Activated CD8-positive, alpha-beta memory T cell treated with anti-CD3 and anti-CD28 coated beads, Interleukin-2, amount 50 U/mL, for 1 hour (primary cell): ENCODE measurements around the gene TEX19.

Source experiments
- DNase-seq: peaks from one replicate; pipeline ENCODE4 v3.0.0-alpha.2; 2020; ENCODE audit errors: extremely low read depth

The TEX19 gene

DNA sequence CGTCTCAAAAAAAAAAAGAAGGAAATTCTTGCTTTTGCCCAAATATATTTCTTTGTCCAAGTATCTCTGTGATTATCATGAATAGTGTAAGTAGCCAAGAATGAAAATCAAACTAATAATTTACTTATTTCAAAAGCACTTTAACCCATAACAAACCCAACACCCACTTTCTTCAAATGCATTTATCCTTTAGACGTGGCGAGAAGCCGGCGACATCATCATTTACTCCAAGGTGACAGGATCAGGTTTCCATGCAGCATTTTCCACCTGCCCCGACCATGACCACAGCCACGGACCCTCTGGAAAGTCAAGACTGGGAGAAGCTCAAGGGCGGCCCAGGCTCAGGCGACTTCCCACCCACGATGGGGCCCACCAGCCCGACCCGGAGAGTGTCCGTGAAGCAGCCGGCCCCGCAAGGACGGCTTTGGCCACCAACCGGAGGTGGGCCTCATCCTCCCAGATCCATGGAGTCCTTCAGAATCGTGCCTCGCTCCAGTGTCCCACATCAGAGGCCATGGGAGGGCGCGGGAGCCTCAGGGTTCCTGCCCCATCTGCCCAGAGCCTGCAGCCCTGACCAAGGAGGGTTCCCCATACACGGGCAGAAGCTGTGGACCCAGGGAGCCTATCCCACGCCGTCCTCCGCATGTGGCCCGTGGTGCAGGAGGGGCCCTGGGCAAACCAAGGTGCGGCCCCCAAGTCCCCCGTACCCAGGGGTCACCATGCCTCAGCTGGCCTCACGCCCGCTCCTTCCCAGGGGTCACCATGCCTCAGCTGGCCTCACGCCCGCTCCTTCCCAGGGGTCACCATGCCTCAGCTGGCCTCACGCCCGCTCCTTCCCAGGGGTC, 31.2 kb downstream of the TEX19 start:
- no peak for DNase-seq

DNA sequence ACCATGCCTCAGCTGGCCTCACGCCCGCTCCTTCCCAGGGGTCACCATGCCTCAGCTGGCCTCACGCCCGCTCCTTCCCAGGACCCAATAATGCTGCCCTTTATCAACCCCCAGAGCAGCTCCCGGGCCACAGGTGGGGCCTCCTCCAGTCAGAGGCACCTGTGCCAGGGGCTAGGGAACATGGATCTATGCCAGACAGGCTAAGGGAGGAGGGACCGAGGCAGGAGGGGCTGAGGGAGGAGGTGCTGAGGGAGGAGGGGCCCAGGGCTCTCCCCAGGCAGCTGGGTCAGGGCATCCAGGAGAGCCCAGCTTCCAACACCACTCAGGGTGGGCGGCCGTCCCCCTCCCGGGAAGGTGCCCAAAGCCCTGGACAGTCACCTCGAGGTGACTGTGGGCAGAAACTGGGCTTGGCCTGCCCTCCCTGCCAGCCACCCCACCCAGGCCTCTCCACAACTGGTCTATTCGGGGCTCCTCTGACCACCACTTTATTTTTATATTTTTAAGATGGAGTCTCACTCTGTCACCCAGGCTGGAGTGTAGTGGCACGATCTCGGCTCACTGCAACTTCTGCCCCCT, 31.9 kb downstream of the TEX19 start:
- no peak for DNase-seq

- no peak for DNase-seq
These were observed 32.5 kb downstream of the TEX19 start for GRCh38 chr17:82391496-82392066.

- no peak for DNase-seq
These were observed 33.3 kb downstream of the TEX19 start for GRCh38 chr17:82392209-82392920.

DNA sequence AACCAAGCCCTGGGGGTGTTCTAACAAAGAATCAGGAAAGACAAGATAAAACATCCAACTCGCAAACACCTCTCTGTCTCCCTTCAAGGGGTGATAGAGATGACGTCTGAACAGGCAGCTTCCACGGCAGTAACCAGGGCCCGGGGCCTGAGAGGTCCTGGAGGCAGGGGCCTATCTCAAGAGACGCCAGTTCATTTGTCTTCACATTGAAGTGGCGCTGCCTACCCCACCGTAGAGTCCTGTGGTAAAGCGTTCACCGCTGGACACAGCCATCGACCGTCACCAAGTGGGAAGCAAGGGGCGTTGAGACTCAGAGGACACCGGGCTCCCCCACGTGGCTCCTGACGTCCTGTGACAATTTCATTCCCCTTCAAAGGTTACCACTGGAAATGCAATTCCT, 33.9 kb downstream of the TEX19 start:
- DNase-seq, result no peak

DNA sequence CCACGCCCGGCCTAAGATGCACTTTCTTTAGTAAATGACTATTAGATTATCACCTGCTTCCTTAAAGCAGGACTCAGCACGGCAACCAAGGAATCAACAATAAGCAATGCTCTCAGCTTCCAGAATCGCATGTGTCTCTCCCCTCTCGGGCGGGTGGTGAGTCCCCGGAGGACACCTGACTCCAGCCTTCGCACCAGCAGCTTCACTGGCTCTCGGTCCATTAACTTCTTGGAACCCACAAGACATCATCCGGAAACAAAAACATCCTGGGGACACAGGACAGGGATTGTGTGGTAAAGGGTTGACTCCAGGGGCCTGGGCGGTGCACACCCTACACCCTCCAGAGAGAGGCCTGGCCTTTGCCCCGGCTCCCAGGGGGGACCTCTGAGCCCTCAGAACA, 35.2 kb downstream of the TEX19 start:
- DNase-seq, result no peak

DNA sequence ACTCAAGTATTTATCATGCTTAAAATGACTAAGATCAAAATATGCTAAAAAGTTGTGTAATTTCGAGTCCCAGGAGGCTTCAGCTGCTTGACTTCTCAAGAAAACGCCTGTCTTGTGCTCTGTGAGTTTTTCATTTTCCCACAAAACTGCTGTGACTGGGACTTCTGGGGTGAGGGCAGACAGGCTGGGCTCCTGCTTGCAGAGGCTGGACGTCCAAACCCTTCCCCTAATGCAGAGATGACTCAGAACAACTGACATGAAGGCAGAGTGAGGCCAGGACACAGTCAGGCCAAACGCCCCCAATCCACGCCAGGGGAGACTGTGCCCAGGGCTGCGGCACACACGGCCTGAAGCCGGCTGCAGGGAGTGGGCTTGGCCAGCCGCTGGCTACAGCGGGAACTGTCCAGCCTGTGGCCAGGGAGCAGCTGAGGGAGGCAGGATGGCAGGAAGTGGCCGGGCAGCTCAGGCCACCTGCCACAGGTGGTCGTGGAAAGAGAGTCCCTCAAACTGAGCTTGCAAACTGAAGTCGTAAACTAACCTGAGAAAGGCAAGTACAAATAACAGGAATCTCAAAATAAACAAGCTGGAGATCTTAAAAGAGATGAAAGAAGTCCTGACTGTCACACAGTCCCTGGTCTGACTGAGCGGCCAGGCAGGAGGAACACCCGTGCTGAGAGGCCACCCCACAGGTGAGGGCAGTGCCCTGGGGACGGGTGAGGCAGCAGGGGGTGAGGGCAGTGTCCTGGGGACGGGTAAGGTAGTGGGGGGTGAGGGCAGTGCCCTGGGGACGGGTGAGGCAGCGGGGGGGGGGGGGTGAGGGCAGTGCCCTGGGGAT, 37.8 kb downstream of the TEX19 start:
- DNase-seq, result no peak

GRCh38 chr17:82397449-82398335, 38.6 kb downstream of the TEX19 start:
- no peak for DNase-seq

DNA sequence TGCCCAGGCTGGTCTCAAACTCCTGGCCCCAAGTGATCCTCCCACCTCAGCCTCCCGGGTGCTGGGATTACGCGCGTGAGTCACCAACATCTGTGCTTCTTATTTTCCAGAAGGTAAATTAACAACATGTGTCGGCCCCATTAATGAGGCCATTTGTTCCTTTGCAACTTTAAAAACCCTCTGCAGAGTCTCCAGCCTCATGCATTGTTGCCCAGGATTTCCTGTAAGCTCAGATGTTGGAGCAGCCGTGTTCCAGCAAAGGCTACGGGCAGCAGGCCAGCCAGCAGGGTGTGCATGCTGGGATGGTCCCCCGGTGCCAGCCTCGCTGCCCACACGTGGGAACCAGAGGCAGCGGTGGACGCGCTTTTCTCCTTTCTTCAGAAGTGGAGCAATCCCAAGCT, 40.0 kb downstream of the TEX19 start:
- no peak for DNase-seq

- DNase-seq, result no peak
These were observed 40.6 kb downstream of the TEX19 start for GRCh38 chr17:82399601-82400101.

- DNase-seq, result no peak
These were observed 41.2 kb downstream of the TEX19 start for GRCh38 chr17:82400206-82400605.

- DNase-seq, result no peak
These were observed 41.8 kb downstream of the TEX19 start for GRCh38 chr17:82400830-82401229.

- no peak for DNase-seq
These were observed 43.8 kb downstream of the TEX19 start for GRCh38 chr17:82402865-82403264.

DNA sequence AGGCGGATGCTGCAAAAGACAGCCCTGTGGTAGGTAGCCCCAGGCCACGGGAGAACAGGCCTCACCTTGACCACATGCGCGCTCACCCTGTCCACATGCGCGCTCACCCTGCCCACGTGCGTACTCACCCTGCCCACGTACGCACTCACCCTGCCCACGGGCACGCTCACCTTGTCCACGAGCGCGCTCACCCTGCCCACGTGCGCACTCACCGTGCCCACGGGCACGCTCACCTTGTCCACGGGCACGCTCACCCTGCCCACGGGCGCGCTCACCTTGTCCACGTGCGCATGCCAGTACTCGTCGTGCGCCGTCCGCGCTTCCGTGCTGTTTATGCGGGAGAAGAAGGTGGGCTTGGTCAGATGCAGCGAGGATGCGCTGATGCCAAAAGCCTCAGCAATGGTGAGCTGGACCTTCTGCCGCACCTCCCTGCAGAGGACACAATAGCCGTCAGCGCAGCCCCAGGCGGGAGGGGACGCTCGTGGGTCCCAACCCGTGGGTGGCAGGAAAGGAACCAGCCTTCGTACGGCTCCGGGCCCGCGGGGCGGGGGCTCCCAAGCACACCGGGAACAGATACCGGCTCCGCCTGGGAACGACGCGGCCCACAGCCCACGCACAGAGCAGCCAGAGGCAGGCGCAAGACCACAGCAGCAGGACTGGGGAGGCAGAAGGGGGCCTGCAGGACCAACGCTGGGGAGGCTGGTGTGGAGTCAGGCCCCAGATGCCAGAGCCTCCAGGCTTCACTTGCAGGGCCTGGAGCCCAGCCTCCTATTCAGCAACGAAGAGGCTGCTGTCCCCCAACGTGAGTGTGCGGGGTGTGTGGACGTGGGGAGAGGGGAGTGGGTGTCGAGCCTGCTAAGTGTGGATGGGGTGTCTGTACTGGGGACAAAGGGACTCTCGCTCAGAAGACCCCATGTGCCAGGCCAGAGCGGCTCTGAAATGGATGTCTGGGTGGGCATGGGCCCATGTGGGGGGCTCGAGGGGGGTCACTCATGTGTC, 44.9 kb downstream of the TEX19 start:
- no peak for DNase-seq

GRCh38 chr17:82405051-82405450, 46.0 kb downstream of the TEX19 start:
- DNase-seq, result no peak

DNA sequence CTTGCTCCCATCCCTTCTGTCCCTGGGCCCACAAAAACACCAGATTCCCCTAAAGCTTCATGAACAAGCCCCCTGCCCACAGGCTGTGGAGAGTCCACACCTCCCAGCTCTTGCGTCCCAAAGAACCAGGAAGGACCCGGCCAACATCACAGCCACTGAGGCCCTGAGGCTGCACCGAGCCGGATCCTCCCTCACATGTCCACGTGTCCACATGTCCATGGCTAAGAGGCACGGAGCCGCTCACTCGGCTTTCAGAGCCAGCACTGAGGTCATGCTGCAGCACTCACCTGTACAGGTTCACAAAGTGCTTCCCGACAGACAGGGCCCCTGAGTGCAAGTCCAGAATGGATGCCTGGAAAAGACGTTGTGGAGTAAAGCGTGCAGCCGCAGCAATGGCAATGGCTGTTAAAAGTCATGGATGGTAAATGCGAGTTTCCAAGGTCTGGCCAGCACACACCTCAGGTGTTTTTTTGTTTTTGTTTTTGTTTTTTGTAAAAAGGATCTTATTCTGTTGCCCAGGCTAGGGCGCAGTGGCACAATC, 47.2 kb downstream of the TEX19 start:
- no peak for DNase-seq

- DNase-seq, result no peak
These were observed 48.2 kb downstream of the TEX19 start for GRCh38 chr17:82407255-82407654.

DNA sequence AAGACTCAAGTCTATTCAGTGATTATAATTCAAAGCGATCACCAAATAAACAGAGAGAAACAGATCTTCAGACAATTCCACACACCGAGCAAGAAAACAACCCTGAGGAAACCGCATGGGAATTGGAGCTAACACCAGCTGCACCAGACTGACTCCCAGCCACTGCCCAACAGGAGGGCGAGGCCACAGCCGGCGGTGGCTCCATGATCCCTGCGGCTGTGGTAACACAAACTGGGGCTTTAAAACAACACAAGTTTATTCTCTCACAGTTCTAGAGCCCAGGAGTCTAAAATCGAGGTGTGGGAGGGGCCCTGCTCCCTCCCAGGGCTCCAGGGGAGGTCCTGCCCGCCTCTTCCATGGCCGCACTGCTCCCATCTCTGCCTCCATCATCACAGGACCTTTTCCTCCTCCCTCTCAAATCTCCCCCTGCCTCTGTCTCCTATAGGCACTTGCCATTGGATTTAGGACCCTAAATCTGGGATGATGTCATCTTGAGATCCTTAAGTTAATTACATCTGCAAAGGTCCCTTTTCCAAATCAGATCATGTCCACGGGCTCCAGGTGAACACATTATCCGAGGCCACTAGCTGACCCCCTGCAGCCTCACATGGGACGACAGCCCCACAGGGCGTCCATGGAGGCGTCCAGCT, 49.4 kb downstream of the TEX19 start:
- DNase-seq, result no peak
